ENCODE results near the gene POLN. TPM values are rescaled to one million over a fixed set of nuclear protein-coding genes. Genes with fewer than 3 reads are reported as not detected.

Gene POLN
- polyA plus RNA-seq, 3 donors: 0.08 to 0.33 (median 0.28) TPM

DNA sequence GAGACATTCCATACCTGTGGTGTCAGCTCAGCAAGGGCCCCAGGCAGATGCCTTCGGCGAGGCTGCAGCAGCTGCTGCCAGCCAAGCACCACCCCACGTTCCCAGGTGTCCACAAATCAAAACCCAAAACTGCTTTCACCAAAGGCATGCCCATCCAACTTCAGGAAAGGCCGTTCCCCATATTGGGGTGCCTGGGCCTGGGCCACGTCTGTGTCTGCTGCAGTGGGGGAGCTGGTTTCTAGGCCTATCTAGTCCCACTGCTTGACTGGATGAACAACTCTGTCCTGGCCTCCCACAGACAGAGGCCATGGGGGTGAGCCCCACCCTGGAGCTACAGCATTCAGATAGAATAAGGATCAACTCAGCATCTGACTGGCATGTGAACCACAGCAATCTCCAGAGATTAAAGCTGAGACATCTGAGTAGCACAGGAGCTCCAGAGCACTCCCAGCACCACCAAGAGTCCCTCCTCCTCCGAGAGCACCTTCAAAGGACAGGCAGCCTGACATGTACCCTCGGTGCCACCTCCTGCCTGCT, 145.8 kb downstream of the POLN start:
- peaks cover 18 to 46% of the 10 kb centered on the region in 2 donors for H3K27me3 ChIP-seq (ENCODE audit: control insufficient read depth in 2 of 2, insufficient read depth in 2 of 2, low read length in 2 of 2)
- no peaks in the 10 kb centered on the region for H3K4me1 ChIP-seq (ENCODE audit: control insufficient read depth in 1 of 2, insufficient read depth in 2 of 2, low read length in 2 of 2)
- intact Hi-C loops (cut with micrococcal nuclease): no loop called here
- H3K36me3 Mint-ChIP-seq: peaks cover 0 to 3% of the 10 kb centered on the region in 2 donors
- H2AFZ ChIP-seq (ENCODE audit: insufficient read depth, low read depth, low read length, poor library complexity, severe bottlenecking): no peak overlapping the region
- DNase-seq: no peak
- no peaks in the 10 kb centered on the region for H3K36me3 ChIP-seq (replicated peaks in 1 of 2; ENCODE audit: control insufficient read depth in 1 of 2, insufficient read depth in 2 of 2, low read length in 2 of 2)
- H3K9ac ChIP-seq (ENCODE audit: insufficient read depth, low read length, poor library complexity, severe bottlenecking): no peak overlapping the region
- H3K27ac ChIP-seq (ENCODE audit: low read depth in 1 of 2, low read length in 2 of 2): no peak overlapping the region
- peaks cover 59 to 66% (median 64%) of the 10 kb centered on the region in 3 donors for H3K27me3 Mint-ChIP-seq (ENCODE audit: low read depth in 3 of 3)
- no peaks in the 10 kb centered on the region for H3K79me2 ChIP-seq (ENCODE audit: insufficient read depth, low read length)
- WGBS (ENCODE audit: insufficient coverage): 95% methylated on average over 4 of the region's 7 CpGs
- no peaks in the 10 kb centered on the region for H3K4me1 Mint-ChIP-seq
- H3K9me3 ChIP-seq (replicated peaks in 1 of 2; ENCODE audit: control insufficient read depth in 1 of 2, insufficient read depth in 1 of 2, low read length in 2 of 2): peaks cover 32 to 34% of the 10 kb centered on the region in 2 donors
- H4K20me1 ChIP-seq (ENCODE audit: insufficient read depth, low read length): no peaks in the 10 kb centered on the region
- no peak overlapping the region for H3K27ac Mint-ChIP-seq
- TF ChIP-seq, protein P1, sequence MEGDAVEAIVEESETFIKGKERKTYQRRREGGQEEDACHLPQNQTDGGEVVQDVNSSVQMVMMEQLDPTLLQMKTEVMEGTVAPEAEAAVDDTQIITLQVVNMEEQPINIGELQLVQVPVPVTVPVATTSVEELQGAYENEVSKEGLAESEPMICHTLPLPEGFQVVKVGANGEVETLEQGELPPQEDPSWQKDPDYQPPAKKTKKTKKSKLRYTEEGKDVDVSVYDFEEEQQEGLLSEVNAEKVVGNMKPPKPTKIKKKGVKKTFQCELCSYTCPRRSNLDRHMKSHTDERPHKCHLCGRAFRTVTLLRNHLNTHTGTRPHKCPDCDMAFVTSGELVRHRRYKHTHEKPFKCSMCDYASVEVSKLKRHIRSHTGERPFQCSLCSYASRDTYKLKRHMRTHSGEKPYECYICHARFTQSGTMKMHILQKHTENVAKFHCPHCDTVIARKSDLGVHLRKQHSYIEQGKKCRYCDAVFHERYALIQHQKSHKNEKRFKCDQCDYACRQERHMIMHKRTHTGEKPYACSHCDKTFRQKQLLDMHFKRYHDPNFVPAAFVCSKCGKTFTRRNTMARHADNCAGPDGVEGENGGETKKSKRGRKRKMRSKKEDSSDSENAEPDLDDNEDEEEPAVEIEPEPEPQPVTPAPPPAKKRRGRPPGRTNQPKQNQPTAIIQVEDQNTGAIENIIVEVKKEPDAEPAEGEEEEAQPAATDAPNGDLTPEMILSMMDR (IDR thresholded peaks at IDR 0.05): no peak
- H3K4me3 Mint-ChIP-seq: no peak overlapping the region
- peaks cover 13 to 44% (median 32%) of the 10 kb centered on the region in 7 donors for H3K9me3 Mint-ChIP-seq
- no peak overlapping the region for H3K4me2 ChIP-seq (replicated peaks; ENCODE audit: extremely low read depth, low read length, poor library complexity, severe bottlenecking)
- H3K4me3 ChIP-seq (replicated peaks in 1 of 3; ENCODE audit: low read depth in 2 of 3, low read length in 3 of 3): no peak overlapping the region

DNA sequence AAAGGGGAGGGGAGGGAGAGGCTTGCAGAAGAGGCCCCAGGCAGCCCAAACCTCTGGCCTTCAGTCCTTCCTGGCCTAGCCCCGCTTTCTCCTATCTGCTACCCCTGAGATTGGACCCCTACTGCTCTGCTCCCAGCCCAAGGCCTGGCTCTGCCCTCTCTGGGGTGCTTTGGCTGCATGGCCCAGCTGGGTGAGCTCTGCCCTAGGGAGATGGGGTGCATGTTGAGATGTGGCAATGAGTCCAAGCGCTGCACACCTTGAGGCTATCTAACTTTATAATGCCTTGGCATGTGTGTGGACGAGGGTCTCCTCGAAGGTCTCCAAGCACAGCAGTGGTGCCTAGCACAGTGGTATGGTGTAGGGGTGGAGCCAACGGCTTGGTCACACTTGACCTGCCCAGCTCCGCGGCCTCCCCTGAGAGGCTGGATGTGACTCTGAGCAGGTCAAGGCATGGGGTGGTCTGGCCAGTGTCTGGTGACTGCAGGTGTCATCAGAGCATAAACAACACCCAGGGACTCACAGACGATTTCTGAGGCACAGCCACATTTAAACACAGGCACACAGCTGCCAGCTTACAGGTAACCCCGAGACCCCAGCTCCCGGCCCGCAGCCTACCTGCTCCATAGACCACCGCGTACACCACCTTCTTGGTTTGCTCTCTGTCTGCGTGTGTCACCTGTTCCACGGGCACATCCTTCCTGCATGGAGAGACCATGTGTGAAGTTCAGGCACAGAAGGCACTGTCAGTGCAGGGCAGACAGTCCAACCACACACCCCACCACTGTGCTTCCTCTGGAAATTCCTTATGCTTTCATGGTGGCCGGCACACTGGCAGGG, 146.5 kb downstream of the POLN start:
- Histone ChIP-seq H4K20me1 (ENCODE audit: insufficient read depth, low read length) (no peaks in the 10 kb centered on the region), H3K9me3 (replicated peaks in 1 of 2; ENCODE audit: control insufficient read depth in 1 of 2, insufficient read depth in 1 of 2, low read length in 2 of 2) (peaks cover 30 to 32% of the 10 kb centered on the region in 2 donors), H3K4me2 (replicated peaks; ENCODE audit: extremely low read depth, low read length, poor library complexity, severe bottlenecking) (no peak overlapping the region), H3K27me3 (ENCODE audit: control insufficient read depth in 2 of 2, insufficient read depth in 2 of 2, low read length in 2 of 2) (peaks cover 14 to 43% of the 10 kb centered on the region in 2 donors), H2AFZ (ENCODE audit: insufficient read depth, low read depth, low read length, poor library complexity, severe bottlenecking) (no peak overlapping the region), H3K4me3 (replicated peaks in 1 of 3; ENCODE audit: low read depth in 2 of 3, low read length in 3 of 3) (no peak overlapping the region), H3K27ac (ENCODE audit: low read depth in 1 of 2, low read length in 2 of 2) (no peak overlapping the region), H3K9ac (ENCODE audit: insufficient read depth, low read length, poor library complexity, severe bottlenecking) (no peak overlapping the region), H3K36me3 (replicated peaks in 1 of 2; ENCODE audit: control insufficient read depth in 1 of 2, insufficient read depth in 2 of 2, low read length in 2 of 2) (no peaks in the 10 kb centered on the region), H3K4me1 (ENCODE audit: control insufficient read depth in 1 of 2, insufficient read depth in 2 of 2, low read length in 2 of 2) (no peaks in the 10 kb centered on the region), H3K79me2 (ENCODE audit: insufficient read depth, low read length) (no peaks in the 10 kb centered on the region)
- no peak for DNase-seq
- Mint-ChIP-seq H3K27me3 (ENCODE audit: low read depth in 3 of 3) (peaks cover 57 to 64% (median 58%) of the 10 kb centered on the region in 3 donors), H3K9me3 (peaks cover 13 to 40% (median 29%) of the 10 kb centered on the region in 7 donors), H3K4me3 (peak overlapping the region in 1 of 2 donors; percentile 47), H3K27ac (no peak overlapping the region), H3K36me3 (peaks cover 0 to 3% of the 10 kb centered on the region in 2 donors), H3K4me1 (no peaks in the 10 kb centered on the region)
- whole genome bisulfite sequencing (ENCODE audit: insufficient coverage): 97% methylated on average over 13 of the region's 16 CpGs
- TF ChIP-seq, protein P1 (IDR thresholded peaks at IDR 0.05): no peak
- intact Hi-C loops (cut with micrococcal nuclease): no loop called here

Data from CD14-positive monocyte (primary cell).